Measurements from ENCODE around the gene TSPAN17. TPM values are rescaled to one million over a fixed set of nuclear protein-coding genes. Genes with fewer than 3 reads are reported as not detected.

TSPAN17 gene
- total and polyA plus RNA-seq, 2 experiments from 2014 or later: 11.7 to 52.1 TPM

DNA sequence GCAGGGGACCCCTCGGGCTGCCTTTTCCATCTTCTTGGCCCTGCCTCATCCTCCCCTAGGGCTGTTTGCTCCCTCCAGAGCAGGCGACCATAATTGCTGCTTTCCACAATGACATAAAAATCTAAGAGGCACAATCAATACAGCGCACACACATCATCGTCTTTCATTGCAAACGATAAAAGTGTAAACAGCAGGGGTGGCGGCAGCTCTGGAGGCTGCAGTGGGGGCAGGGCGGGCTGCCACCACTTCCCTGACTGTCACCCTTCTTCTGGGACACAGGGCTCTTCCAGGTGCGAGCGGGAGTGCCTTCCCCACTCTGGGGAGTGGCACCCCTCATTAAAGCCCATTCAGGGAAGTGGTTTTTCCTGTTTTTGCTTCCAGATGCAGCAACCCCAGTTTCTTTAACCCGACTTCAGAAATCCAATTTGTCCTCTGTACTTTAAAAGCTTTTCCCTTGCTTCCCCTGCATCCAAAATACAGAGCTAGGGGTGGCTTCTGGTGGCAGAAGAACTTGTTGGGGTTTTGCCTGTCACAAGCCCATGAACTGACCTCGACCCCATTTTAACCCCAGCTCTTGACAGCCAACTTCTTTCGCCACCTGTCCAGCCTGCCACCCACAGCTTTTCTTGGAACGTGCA, 45.7 kb downstream of the TSPAN17 start:
- Histone ChIP-seq H3K4me1 (ENCODE audit: insufficient read depth) (peaks cover 23% of the 10 kb centered on the region), H3K27me3 (ENCODE audit: insufficient read depth) (no peaks in the 10 kb centered on the region), H3K4me3 (0 out of 2 replicates have a peak overlapping the region, but pooled peaks have one; percentile 17), H3K79me2 (replicated peaks; ENCODE audit: insufficient read depth) (no peaks in the 10 kb centered on the region), H3K9me2 (ENCODE audit: insufficient read depth) (no peaks in the 10 kb centered on the region), H2AFZ (peak overlapping the region; percentile 52; the same call in 1 of the 2 replicates), H3K4me2 (peak overlapping the region; percentile 55), H3K27ac (ENCODE audit: low read depth) (no peak overlapping the region), H4K20me1 (replicated peaks; ENCODE audit: insufficient read depth) (no peaks in the 10 kb centered on the region), H3K36me3 (ENCODE audit: insufficient read depth) (no peaks in the 10 kb centered on the region), H3F3A (replicated peaks; ENCODE audit: low read depth) (peaks cover 6% of the 10 kb centered on the region; the same call in 1 of the 2 replicates)
- no peak for DNase-seq (ENCODE audit: low spot score)
- no peak overlapping the region for H3K4me3 Mint-ChIP-seq
- H3K4me1 Mint-ChIP-seq: peaks cover 40% of the 10 kb centered on the region
- no peaks in the 10 kb centered on the region for H3K36me3 Mint-ChIP-seq (ENCODE audit: low read depth)
- H3K9me3 Mint-ChIP-seq: peaks cover 3% of the 10 kb centered on the region; the same call in 1 of the 3 replicates
- peaks cover 16% of the 10 kb centered on the region for H3K27me3 Mint-ChIP-seq (ENCODE audit: insufficient read depth, low read depth, poor library complexity)
- ATAC-seq: no peak
- H3K27ac Mint-ChIP-seq: no peak overlapping the region
- TF ChIP-seq, protein P1, sequence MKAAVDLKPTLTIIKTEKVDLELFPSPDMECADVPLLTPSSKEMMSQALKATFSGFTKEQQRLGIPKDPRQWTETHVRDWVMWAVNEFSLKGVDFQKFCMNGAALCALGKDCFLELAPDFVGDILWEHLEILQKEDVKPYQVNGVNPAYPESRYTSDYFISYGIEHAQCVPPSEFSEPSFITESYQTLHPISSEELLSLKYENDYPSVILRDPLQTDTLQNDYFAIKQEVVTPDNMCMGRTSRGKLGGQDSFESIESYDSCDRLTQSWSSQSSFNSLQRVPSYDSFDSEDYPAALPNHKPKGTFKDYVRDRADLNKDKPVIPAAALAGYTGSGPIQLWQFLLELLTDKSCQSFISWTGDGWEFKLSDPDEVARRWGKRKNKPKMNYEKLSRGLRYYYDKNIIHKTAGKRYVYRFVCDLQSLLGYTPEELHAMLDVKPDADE (IDR thresholded peaks at IDR 0.05): no peak
- TF ChIP-seq, protein P2, sequence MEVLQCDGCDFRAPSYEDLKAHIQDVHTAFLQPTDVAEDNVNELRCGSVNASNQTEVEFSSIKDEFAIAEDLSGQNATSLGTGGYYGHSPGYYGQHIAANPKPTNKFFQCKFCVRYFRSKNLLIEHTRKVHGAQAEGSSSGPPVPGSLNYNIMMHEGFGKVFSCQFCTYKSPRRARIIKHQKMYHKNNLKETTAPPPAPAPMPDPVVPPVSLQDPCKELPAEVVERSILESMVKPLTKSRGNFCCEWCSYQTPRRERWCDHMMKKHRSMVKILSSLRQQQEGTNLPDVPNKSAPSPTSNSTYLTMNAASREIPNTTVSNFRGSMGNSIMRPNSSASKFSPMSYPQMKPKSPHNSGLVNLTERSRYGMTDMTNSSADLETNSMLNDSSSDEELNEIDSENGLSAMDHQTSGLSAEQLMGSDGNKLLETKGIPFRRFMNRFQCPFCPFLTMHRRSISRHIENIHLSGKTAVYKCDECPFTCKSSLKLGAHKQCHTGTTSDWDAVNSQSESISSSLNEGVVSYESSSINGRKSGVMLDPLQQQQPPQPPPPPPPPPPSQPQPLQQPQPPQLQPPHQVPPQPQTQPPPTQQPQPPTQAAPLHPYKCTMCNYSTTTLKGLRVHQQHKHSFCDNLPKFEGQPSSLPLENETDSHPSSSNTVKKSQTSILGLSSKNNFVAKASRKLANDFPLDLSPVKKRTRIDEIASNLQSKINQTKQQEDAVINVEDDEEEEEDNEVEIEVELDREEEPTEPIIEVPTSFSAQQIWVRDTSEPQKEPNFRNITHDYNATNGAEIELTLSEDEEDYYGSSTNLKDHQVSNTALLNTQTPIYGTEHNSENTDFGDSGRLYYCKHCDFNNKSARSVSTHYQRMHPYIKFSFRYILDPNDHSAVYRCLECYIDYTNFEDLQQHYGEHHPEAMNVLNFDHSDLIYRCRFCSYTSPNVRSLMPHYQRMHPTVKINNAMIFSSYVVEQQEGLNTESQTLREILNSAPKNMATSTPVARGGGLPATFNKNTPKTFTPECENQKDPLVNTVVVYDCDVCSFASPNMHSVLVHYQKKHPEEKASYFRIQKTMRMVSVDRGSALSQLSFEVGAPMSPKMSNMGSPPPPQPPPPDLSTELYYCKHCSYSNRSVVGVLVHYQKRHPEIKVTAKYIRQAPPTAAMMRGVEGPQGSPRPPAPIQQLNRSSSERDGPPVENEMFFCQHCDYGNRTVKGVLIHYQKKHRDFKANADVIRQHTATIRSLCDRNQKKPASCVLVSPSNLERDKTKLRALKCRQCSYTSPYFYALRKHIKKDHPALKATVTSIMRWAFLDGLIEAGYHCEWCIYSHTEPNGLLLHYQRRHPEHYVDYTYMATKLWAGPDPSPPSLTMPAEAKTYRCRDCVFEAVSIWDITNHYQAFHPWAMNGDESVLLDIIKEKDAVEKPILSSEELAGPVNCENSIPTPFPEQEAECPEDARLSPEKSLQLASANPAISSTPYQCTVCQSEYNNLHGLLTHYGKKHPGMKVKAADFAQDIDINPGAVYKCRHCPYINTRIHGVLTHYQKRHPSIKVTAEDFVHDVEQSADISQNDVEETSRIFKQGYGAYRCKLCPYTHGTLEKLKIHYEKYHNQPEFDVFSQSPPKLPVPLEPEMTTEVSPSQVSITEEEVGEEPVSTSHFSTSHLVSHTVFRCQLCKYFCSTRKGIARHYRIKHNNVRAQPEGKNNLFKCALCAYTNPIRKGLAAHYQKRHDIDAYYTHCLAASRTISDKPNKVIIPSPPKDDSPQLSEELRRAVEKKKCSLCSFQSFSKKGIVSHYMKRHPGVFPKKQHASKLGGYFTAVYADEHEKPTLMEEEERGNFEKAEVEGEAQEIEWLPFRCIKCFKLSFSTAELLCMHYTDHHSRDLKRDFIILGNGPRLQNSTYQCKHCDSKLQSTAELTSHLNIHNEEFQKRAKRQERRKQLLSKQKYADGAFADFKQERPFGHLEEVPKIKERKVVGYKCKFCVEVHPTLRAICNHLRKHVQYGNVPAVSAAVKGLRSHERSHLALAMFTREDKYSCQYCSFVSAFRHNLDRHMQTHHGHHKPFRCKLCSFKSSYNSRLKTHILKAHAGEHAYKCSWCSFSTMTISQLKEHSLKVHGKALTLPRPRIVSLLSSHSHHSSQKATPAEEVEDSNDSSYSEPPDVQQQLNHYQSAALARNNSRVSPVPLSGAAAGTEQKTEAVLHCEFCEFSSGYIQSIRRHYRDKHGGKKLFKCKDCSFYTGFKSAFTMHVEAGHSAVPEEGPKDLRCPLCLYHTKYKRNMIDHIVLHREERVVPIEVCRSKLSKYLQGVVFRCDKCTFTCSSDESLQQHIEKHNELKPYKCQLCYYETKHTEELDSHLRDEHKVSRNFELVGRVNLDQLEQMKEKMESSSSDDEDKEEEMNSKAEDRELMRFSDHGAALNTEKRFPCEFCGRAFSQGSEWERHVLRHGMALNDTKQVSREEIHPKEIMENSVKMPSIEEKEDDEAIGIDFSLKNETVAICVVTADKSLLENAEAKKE (CRISPR knock-in tag; IDR thresholded peaks at IDR 0.05): no peak
- TF ChIP-seq, protein P3, sequence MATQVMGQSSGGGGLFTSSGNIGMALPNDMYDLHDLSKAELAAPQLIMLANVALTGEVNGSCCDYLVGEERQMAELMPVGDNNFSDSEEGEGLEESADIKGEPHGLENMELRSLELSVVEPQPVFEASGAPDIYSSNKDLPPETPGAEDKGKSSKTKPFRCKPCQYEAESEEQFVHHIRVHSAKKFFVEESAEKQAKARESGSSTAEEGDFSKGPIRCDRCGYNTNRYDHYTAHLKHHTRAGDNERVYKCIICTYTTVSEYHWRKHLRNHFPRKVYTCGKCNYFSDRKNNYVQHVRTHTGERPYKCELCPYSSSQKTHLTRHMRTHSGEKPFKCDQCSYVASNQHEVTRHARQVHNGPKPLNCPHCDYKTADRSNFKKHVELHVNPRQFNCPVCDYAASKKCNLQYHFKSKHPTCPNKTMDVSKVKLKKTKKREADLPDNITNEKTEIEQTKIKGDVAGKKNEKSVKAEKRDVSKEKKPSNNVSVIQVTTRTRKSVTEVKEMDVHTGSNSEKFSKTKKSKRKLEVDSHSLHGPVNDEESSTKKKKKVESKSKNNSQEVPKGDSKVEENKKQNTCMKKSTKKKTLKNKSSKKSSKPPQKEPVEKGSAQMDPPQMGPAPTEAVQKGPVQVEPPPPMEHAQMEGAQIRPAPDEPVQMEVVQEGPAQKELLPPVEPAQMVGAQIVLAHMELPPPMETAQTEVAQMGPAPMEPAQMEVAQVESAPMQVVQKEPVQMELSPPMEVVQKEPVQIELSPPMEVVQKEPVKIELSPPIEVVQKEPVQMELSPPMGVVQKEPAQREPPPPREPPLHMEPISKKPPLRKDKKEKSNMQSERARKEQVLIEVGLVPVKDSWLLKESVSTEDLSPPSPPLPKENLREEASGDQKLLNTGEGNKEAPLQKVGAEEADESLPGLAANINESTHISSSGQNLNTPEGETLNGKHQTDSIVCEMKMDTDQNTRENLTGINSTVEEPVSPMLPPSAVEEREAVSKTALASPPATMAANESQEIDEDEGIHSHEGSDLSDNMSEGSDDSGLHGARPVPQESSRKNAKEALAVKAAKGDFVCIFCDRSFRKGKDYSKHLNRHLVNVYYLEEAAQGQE (IDR thresholded peaks at IDR 0.05; ENCODE audit: unreplicated experiment): no peak
